ENCODE data around the gene TECTB. TPM values are rescaled to one million over a fixed set of nuclear protein-coding genes. Genes with fewer than 3 reads are reported as not detected.
"Not testable (repeated sequence)": the region's sequence is repeated elsewhere in the genome, so short reads cannot be mapped to it uniquely, and the experiment has no call there.

Gene TECTB
- not detected for total RNA-seq
- long read RNA-seq: 0 reads

- no peak for DNase-seq
- intact Hi-C loops (cut with DNase I): no loop called here
- no peak for ATAC-seq (ENCODE audit: poor library complexity)
These were observed at the start of gene TECTB for GRCh38 chr10:112283100-112283499. TECTB (plus strand) TSS chr10:112283400; CDS start chr10:112283735, 335 bp downstream.

- intact Hi-C loops (cut with DNase I): no loop called here
These were observed 48.1 kb upstream of the TECTB start for GRCh38 chr10:112235141-112235540.

GRCh38 chr10:112235920-112236319 is 47.3 kb upstream of the TECTB start:
- intact Hi-C loops (cut with DNase I): no loop called here
- no peak for DNase-seq
- ATAC-seq (ENCODE audit: poor library complexity): no peak

More at GRCh38 chr10:112235141-112235540, 48.1 kb upstream of the TECTB start:
- ATAC-seq (ENCODE audit: poor library complexity): no peak
- no peak for DNase-seq

- DNase-seq (no peak), ATAC-seq (ENCODE audit: poor library complexity) (no peak)
- intact Hi-C loops (cut with DNase I): no loop called here
These were observed 46.7 kb upstream of the TECTB start for GRCh38 chr10:112236486-112236885.

GRCh38 chr10:112239347-112239746 is 43.9 kb upstream of the TECTB start:
- intact Hi-C loops (cut with DNase I): no loop called here
- ATAC-seq (ENCODE audit: poor library complexity) (no peak), DNase-seq (no peak)

GRCh38 chr10:112240441-112240840 is 42.8 kb upstream of the TECTB start:
- intact Hi-C loops (cut with DNase I): no loop called here
- no peak for ATAC-seq (ENCODE audit: poor library complexity)
- DNase-seq: no peak

- DNase-seq (no peak), ATAC-seq (ENCODE audit: poor library complexity) (no peak)
- intact Hi-C loops (cut with DNase I): no loop called here
These were observed 41.4 kb upstream of the TECTB start for GRCh38 chr10:112241651-112242341.

GRCh38 chr10:112242769-112243168 is 40.4 kb upstream of the TECTB start:
- ATAC-seq (ENCODE audit: poor library complexity): no peak
- intact Hi-C loops (cut with DNase I): no loop called here
- no peak for DNase-seq

GRCh38 chr10:112243713-112244112 is 39.5 kb upstream of the TECTB start:
- DNase-seq (no peak), ATAC-seq (ENCODE audit: poor library complexity) (no peak)
- intact Hi-C loops (cut with DNase I): no loop called here

- intact Hi-C loops (cut with DNase I): no loop called here
- DNase-seq (no peak), ATAC-seq (ENCODE audit: poor library complexity) (no peak)
These were observed 39.0 kb upstream of the TECTB start for GRCh38 chr10:112244197-112244596.

- intact Hi-C loops (cut with DNase I): no loop called here
- no peak for DNase-seq
- no peak for ATAC-seq (ENCODE audit: poor library complexity)
These were observed 35.4 kb upstream of the TECTB start for GRCh38 chr10:112247791-112248190.

GRCh38 chr10:112248584-112249295 is 34.5 kb upstream of the TECTB start:
- DNase-seq (no peak), ATAC-seq (ENCODE audit: poor library complexity) (no peak)
- intact Hi-C loops (cut with DNase I): no loop called here

GRCh38 chr10:112249722-112250121 is 33.5 kb upstream of the TECTB start:
- DNase-seq (no peak), ATAC-seq (ENCODE audit: poor library complexity) (no peak)
- intact Hi-C loops (cut with DNase I): no loop called here

GRCh38 chr10:112250555-112250954 is 32.6 kb upstream of the TECTB start:
- ATAC-seq (ENCODE audit: poor library complexity): no peak
- intact Hi-C loops (cut with DNase I): no loop called here
- DNase-seq: no peak

GRCh38 chr10:112251238-112251637 is 32.0 kb upstream of the TECTB start:
- intact Hi-C loops (cut with DNase I); DNase-seq; ATAC-seq (ENCODE audit: poor library complexity): not testable (repeated sequence)

- ATAC-seq (ENCODE audit: poor library complexity): no peak
- intact Hi-C loops (cut with DNase I): no loop called here
- no peak for DNase-seq
These were observed 24.8 kb upstream of the TECTB start for GRCh38 chr10:112258407-112258806.

GRCh38 chr10:112259688-112260087 is 23.5 kb upstream of the TECTB start:
- intact Hi-C loops (cut with DNase I): no loop called here
- ATAC-seq (ENCODE audit: poor library complexity): no peak
- no peak for DNase-seq

GRCh38 chr10:112260831-112261230 is 22.4 kb upstream of the TECTB start:
- DNase-seq: no peak
- intact Hi-C loops (cut with DNase I): no loop called here
- no peak for ATAC-seq (ENCODE audit: poor library complexity)

GRCh38 chr10:112261281-112261822 is 21.8 kb upstream of the TECTB start:
- ATAC-seq (ENCODE audit: poor library complexity): no peak
- intact Hi-C loops (cut with DNase I): no loop called here
- no peak for DNase-seq

GRCh38 chr10:112262546-112262945 is 20.7 kb upstream of the TECTB start:
- DNase-seq (no peak), ATAC-seq (ENCODE audit: poor library complexity) (no peak)
- intact Hi-C loops (cut with DNase I): no loop called here

Data from Right ventricle myocardium superior (tissue), 1 donor.